Naive thymus-derived CD8-positive, alpha-beta T cell (primary cell): ENCODE data around the gene MAP7D2. TPM values are rescaled to one million over a fixed set of nuclear protein-coding genes. Genes with fewer than 3 reads are reported as not detected.

Source experiments
- microRNA-seq: library from miRNA; unstranded; fragments of <30 nt; microRNA quantifications from one replicate; pipeline ENCODE4 v1.2.0, GENCODE V29; 2022; ENCODE audit warnings: borderline microRNAs expressed
- polyA plus RNA-seq, 3 donors: library from polyadenylated mRNA; unstranded; fragments of 300-500 nt; fragmentation: Illumina TruSeq; gene quantifications; one replicate each; pipeline ENCODE4 v1.2.3, GENCODE V29; 2021
- total RNA-seq, 8 experiments: library from RNA in 2 of 8; stranded (reverse) in 2 of 8; gene quantifications; one replicate each; pipeline ENCODE4 v1.2.3 and lab custom pipeline; 2021 to 2026

MAP7D2 gene
- total and polyA plus RNA-seq, 5 experiments from 2014 or later = 0.16 TPM; not detected in 3

Small RNAs within 50 kb of the gene (microRNA-seq; reads per million reads assigned to microRNA genes)
- gene MIR23C = not detected

Other genes starting within 250 kb of the MAP7D2 start
- gene SH3KBP1, start 229.3 kb downstream of the MAP7D2 start, total RNA-seq = 100 to 1,000 TPM; 102 to 104 TPM
- 100 to 1,000 TPM; 121 to 137 (median 132) TPM for gene SH3KBP1, start 229.3 kb downstream of the MAP7D2 start, polyA plus RNA-seq
- 10 to 100 TPM; 11.1 to 11.4 TPM for gene BCLAF3, start 125.8 kb downstream of the MAP7D2 start, total RNA-seq
- 1 to 10 TPM; 1.6 to 2.9 (median 2.1) TPM for gene BCLAF3, start 125.8 kb downstream of the MAP7D2 start, polyA plus RNA-seq
- 10 to 100 TPM; 74.0 to 74.2 TPM for gene EIF1AX, start 24.9 kb upstream of the MAP7D2 start, total RNA-seq
- 100 to 1,000 TPM; 102 to 126 (median 119) TPM for gene EIF1AX, start 24.9 kb upstream of the MAP7D2 start, polyA plus RNA-seq
- 10 to 100 TPM; 95.1 to 97.8 TPM for gene RPS6KA3, start 150.0 kb upstream of the MAP7D2 start, total RNA-seq
- gene RPS6KA3, start 150.0 kb upstream of the MAP7D2 start, polyA plus RNA-seq = 10 to 100 TPM; 27.5 to 51.8 (median 51.5) TPM